Measurements from ENCODE around the gene TSPAN10. TPM values are rescaled to one million over a fixed set of nuclear protein-coding genes. Genes with fewer than 3 reads are reported as not detected.

TSPAN10 gene
- total and polyA plus RNA-seq, 2 of the 8 experiments (the other 6 are each of a cell fraction or from before 2014, with no cell fraction given) = 0.99 to 1.1 TPM

DNA sequence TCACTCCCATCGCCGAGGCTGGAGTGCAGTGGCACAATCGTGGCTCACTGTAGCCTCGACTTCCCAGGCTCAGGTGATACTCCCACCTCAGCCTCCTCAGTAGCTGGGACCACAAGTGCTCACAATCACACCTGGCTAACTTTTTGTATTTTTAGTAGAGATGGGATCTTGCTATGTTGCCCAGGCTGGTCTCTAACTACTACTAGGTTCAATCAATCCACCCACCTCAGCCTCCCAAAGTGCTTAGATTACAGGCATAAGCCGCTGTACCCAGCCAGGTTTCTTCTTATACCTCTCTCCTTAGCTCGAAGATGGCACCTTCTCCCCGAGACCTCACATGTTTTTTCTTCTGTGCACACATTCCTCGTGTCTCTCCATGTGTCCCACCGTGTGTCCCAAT, 3.0 kb downstream of the TSPAN10 start:
- H3K27ac ChIP-seq (ENCODE audit: low read depth, low read length) = no peak overlapping the region
- H4K91ac ChIP-seq (replicated peaks; ENCODE audit: insufficient read length, low read length) = no peak overlapping the region
- no peak overlapping the region for H4K8ac ChIP-seq (ENCODE audit: extremely low read depth, insufficient read depth, low read length)
- H2BK120ac ChIP-seq (replicated peaks; ENCODE audit: low read depth, low read length) = no peak overlapping the region
- H2BK12ac ChIP-seq (ENCODE audit: low read depth, low read length) = no peak overlapping the region
- CTCF ChIA-PET (ENCODE audit: partially characterized antibody) = interaction anchor here (0.8 to 1.7 kb wide), 3 partner anchors 36 to 200 kb away, joined by 3 to 6 read pairs (median 3); no protein-coding TSS in a partner anchor
- H2AK5ac ChIP-seq (ENCODE audit: low read depth, low read length) = no peak overlapping the region
- H3K79me1 ChIP-seq (ENCODE audit: low read depth, low read length) = no peaks in the 10 kb centered on the region
- H3K4me3 ChIP-seq (ENCODE audit: extremely low read depth in 1 of 4, insufficient read depth in 2 of 4, low read depth in 3 of 4, low read length in 4 of 4) = no peak overlapping the region
- no peak overlapping the region for H3K56ac ChIP-seq (replicated peaks; ENCODE audit: insufficient read length, low read depth, low read length)
- H3K9ac ChIP-seq (replicated peaks in 1 of 4; ENCODE audit: extremely low read depth in 1 of 4, low read depth in 3 of 4, low read length in 3 of 4) = no peak overlapping the region
- H3K14ac ChIP-seq (ENCODE audit: insufficient read length) = no peak overlapping the region
- no peak overlapping the region for H3K4me2 ChIP-seq (ENCODE audit: insufficient read depth in 1 of 2, low read depth in 2 of 2, low read length in 2 of 2)
- no peaks in the 10 kb centered on the region for H3K9me3 ChIP-seq (ENCODE audit: insufficient read depth in 2 of 2, low read depth in 1 of 2, low read length in 1 of 2)
- H3K23ac ChIP-seq (ENCODE audit: insufficient read length) = no peak overlapping the region
- no peak overlapping the region for H3K18ac ChIP-seq (ENCODE audit: extremely low read depth, low read length)
- H3K36me3 ChIP-seq (ENCODE audit: control insufficient read depth in 2 of 4, insufficient read depth in 4 of 4, low read length in 3 of 4) = no peaks in the 10 kb centered on the region
- FAIRE-seq = no peak
- H2BK5ac ChIP-seq (ENCODE audit: low read depth, low read length) = no peak overlapping the region
- 91% methylated on average over 9 of the region's 9 CpGs; no CpG with 5 or more reads in 1 of the 2 experiments for WGBS, 2 experiments (ENCODE audit: extremely low coverage in 1 of 2, insufficient coverage in 1 of 2, insufficient read length in 1 of 2, insufficient replicate concordance in 2 of 2, low coverage in 1 of 2, low lambda C conversion rate in 2 of 2, missing lambda C conversion rate in 1 of 2)
- H3K4ac ChIP-seq (replicated peaks; ENCODE audit: insufficient read length, low read depth, low read length) = no peak overlapping the region
- peaks cover 3% of the 10 kb centered on the region; the same call in 1 of the 2 replicates for H3K23me2 ChIP-seq (ENCODE audit: low read depth, low read length)
- H2AFZ ChIP-seq (ENCODE audit: low read length) = no peak overlapping the region
- H3K79me2 ChIP-seq (ENCODE audit: control insufficient read depth in 1 of 2, insufficient read depth in 2 of 2, low read length in 2 of 2) = peaks cover 7 to 16% of the 10 kb centered on the region in 2 experiments; a peak in 3 of 4 replicates
- H4K20me1 ChIP-seq (replicated peaks in 1 of 2; ENCODE audit: control insufficient read depth in 1 of 2, insufficient read depth in 2 of 2, low read length in 2 of 2) = no peaks in the 10 kb centered on the region
- H4K5ac ChIP-seq (ENCODE audit: insufficient read length, low read depth, low read length) = no peak overlapping the region
- POLR2A ChIA-PET (ENCODE audit: partially characterized antibody) = interaction anchor here (1.1 kb wide), 1 partner anchor 31 kb away, joined by 4 read pairs; no protein-coding TSS in a partner anchor
- no peaks in the 10 kb centered on the region for H3K4me1 ChIP-seq (replicated peaks in 1 of 4; ENCODE audit: control insufficient read depth in 3 of 4, insufficient read depth in 4 of 4, low read length in 3 of 4)
- no peak for DNase-seq (ENCODE audit: low read depth in 1 of 2, low spot score in 2 of 2)
- no peak overlapping the region for H2BK15ac ChIP-seq (ENCODE audit: low read length)
- H3K27me3 ChIP-seq (replicated peaks in 1 of 4; ENCODE audit: control insufficient read depth in 3 of 4, extremely low read depth in 1 of 4, insufficient read depth in 3 of 4, low read length in 3 of 4) = no peaks in the 10 kb centered on the region
- no peak overlapping the region for H2BK20ac ChIP-seq (ENCODE audit: low read length)
- TF ChIP-seq TEAD4 (IDR thresholded peaks at IDR 0.05; ENCODE audit: low read depth, low read length) = no peak
- TF ChIP-seq KDM1A (IDR thresholded peaks at IDR 0.05; ENCODE audit: borderline replicate concordance, low read length) = no peak
- TF ChIP-seq CHD1 (IDR thresholded peaks at IDR 0.05; ENCODE audit: low read depth, low read length) = no peak
- TF ChIP-seq KDM4A (IDR thresholded peaks at IDR 0.05; ENCODE audit: low read depth, low read length, severe bottlenecking) = no peak
- TF ChIP-seq YY1 (IDR thresholded peaks at IDR 0.05; ENCODE audit: low read depth, low read length) = no peak
- no peak for TF ChIP-seq RBBP5 (IDR thresholded peaks at IDR 0.05; ENCODE audit: borderline replicate concordance, low read depth, low read length)
- TF ChIP-seq, protein P1, sequence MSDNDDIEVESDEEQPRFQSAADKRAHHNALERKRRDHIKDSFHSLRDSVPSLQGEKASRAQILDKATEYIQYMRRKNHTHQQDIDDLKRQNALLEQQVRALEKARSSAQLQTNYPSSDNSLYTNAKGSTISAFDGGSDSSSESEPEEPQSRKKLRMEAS (IDR thresholded peaks at IDR 0.05) = no peak
- no peak for TF ChIP-seq SIX5 (IDR thresholded peaks at IDR 0.05; ENCODE audit: low read depth, low read length)
- TF ChIP-seq JUN (IDR thresholded peaks at IDR 0.05; ENCODE audit: low read depth, low read length) = no peak
- no peak for TF ChIP-seq TBP (IDR thresholded peaks at IDR 0.05; ENCODE audit: low read depth, low read length)
- no peak for TF ChIP-seq SRF (IDR thresholded peaks at IDR 0.05; ENCODE audit: low read depth, low read length)
- no peak for TF ChIP-seq CEBPB (IDR thresholded peaks at IDR 0.05; ENCODE audit: low read depth, low read length)
- TF ChIP-seq HDAC6 (IDR thresholded peaks at IDR 0.05; ENCODE audit: low read depth, low read length) = no peak
- TF ChIP-seq RNF2 (IDR thresholded peaks at IDR 0.05; ENCODE audit: borderline replicate concordance, low read depth, low read length, missing control alignments, poor library complexity, severe bottlenecking) = no peak
- no peak for TF ChIP-seq SP1 (IDR thresholded peaks at IDR 0.05; ENCODE audit: low read depth, low read length)

Measured in H1 (cell line).